HEK293 (cell line): Measurements from ENCODE around the gene MUCL3.

ENCODE experiments used
- CTCF ChIA-PET: fragments of 350-600 bp; formaldehyde crosslinking; extraction: SDS; loops from one replicate; lab custom pipeline; 2021; ENCODE audit warnings: antibody characterized with exemption; lab: Yijun Ruan, JAX
- POLR2A ChIA-PET: fragments of 300-600 bp; formaldehyde crosslinking; extraction: SDS; loops from one replicate; lab custom pipeline; 2020; ENCODE audit warnings: antibody characterized with exemption, inconsistent platforms; lab: Yijun Ruan, JAX
- H3K27ac ChIP-seq: fragments of 200-500 bp; sonication (Bioruptor generic); 2 replicates; pipeline ENCODE4 v1.5.1; 2014; ENCODE audit warnings: low read depth, low read length, control low read depth, inconsistent platforms; ENCODE audit errors: extremely low read depth
- H3K36me3 ChIP-seq, 2 experiments: fragments of 200-500 bp in 1 of 2; sonication (Bioruptor generic) in 1 of 2; 1 replicate in 1 of 2; 2 replicates in 1 of 2; pipeline ENCODE4 v1.5.1; 2014 to 2017; ENCODE audit warnings: inconsistent platforms in 2 of 2, low read length in 2 of 2; ENCODE audit not compliant: control insufficient read depth in 2 of 2, insufficient read depth in 1 of 2
- H3K4me1 ChIP-seq: fragments of 200-500 bp; sonication (Bioruptor generic); 2 replicates; pipeline ENCODE4 v1.5.1; 2014; ENCODE audit warnings: mild to moderate bottlenecking, low read length, inconsistent platforms; ENCODE audit not compliant: control insufficient read depth, insufficient read depth
- H3K4me3 ChIP-seq: 2 replicates; pipeline ENCODE4 v1.5.1; 2011; ENCODE audit warnings: low read depth, mild to moderate bottlenecking, control low read depth, low read length, moderate library complexity
- H3K9me3 ChIP-seq: fragments of 200-500 bp; sonication (Bioruptor generic); 2 replicates; pipeline ENCODE4 v1.5.1; 2014; ENCODE audit warnings: low read depth, low read length, inconsistent platforms; ENCODE audit not compliant: control insufficient read depth, insufficient read depth
- GFI1B ChIP-seq: fragments of 450-650 bp; formaldehyde crosslinking; IDR thresholded peaks from 2 replicates; pipeline ENCODE4 v1.5.1; 2016; ENCODE audit warnings: missing biosample characterization, missing genetic modification characterization
- IKZF3 ChIP-seq: fragments of 450-650 bp; IDR thresholded peaks from 2 replicates; pipeline ENCODE4 v1.5.0; 2018; ENCODE audit warnings: missing biosample characterization, mild to moderate bottlenecking, missing genetic modification characterization, moderate library complexity
- KLF1 ChIP-seq: fragments of 450-650 bp; formaldehyde crosslinking; IDR thresholded peaks from 2 replicates; pipeline ENCODE4 v1.5.1; 2016; ENCODE audit warnings: missing biosample characterization, missing genetic modification characterization
- OVOL3 ChIP-seq: fragments of 450-650 bp; formaldehyde crosslinking; IDR thresholded peaks from 2 replicates; pipeline ENCODE4 v1.5.1; 2016; ENCODE audit warnings: missing biosample characterization, missing genetic modification characterization
- RBAK ChIP-seq: fragments of 450-650 bp; formaldehyde crosslinking; IDR thresholded peaks from 2 replicates; pipeline ENCODE4 v1.5.1; 2016; ENCODE audit warnings: missing biosample characterization, missing genetic modification characterization
- SCRT2 ChIP-seq: fragments of 450-650 bp; formaldehyde crosslinking; IDR thresholded peaks from 2 replicates; pipeline ENCODE4 v1.5.1; 2016; ENCODE audit warnings: missing biosample characterization, missing genetic modification characterization
- SP7 ChIP-seq: fragments of 450-650 bp; formaldehyde crosslinking; IDR thresholded peaks from 2 replicates; pipeline ENCODE4 v1.5.1; 2016; ENCODE audit warnings: missing biosample characterization, missing genetic modification characterization
- YY2 ChIP-seq: fragments of 450-650 bp; formaldehyde crosslinking; IDR thresholded peaks from 2 replicates; pipeline ENCODE4 v1.5.1; 2016; ENCODE audit warnings: missing biosample characterization, missing genetic modification characterization
- ZBTB17 ChIP-seq: fragments of 450-650 bp; formaldehyde crosslinking; IDR thresholded peaks from 2 replicates; pipeline ENCODE4 v1.5.1; 2016; ENCODE audit warnings: missing biosample characterization, missing genetic modification characterization
- ZFHX2 ChIP-seq: fragments of 450-650 bp; formaldehyde crosslinking; conservative IDR thresholded peaks from 2 replicates; pipeline ENCODE4 v1.5.1; 2016; ENCODE audit warnings: missing biosample characterization, missing genetic modification characterization
- ZFP41 ChIP-seq: fragments of 450-650 bp; formaldehyde crosslinking; IDR thresholded peaks from 2 replicates; pipeline ENCODE4 v1.5.1; 2016; ENCODE audit warnings: missing biosample characterization, missing genetic modification characterization, borderline replicate concordance
- ZNF140 ChIP-seq: fragments of 450-650 bp; formaldehyde crosslinking; IDR thresholded peaks from 2 replicates; pipeline ENCODE4 v1.5.1; 2016; ENCODE audit warnings: missing biosample characterization, missing genetic modification characterization
- ZNF16 ChIP-seq: fragments of 450-650 bp; formaldehyde crosslinking; IDR thresholded peaks from 2 replicates; pipeline ENCODE4 v1.5.1; 2016; ENCODE audit warnings: low read depth, missing biosample characterization, missing genetic modification characterization
- ZNF24 ChIP-seq: fragments of 450-650 bp; formaldehyde crosslinking; IDR thresholded peaks from 2 replicates; pipeline ENCODE4 v1.5.1; 2016; ENCODE audit warnings: missing biosample characterization, missing genetic modification characterization
- ZNF266 ChIP-seq: fragments of 450-650 bp; formaldehyde crosslinking; IDR thresholded peaks from 2 replicates; pipeline ENCODE4 v1.5.1; 2016; ENCODE audit warnings: missing biosample characterization, missing genetic modification characterization, low read depth
- ZNF529 ChIP-seq: fragments of 450-650 bp; formaldehyde crosslinking; IDR thresholded peaks from 2 replicates; pipeline ENCODE4 v1.5.1; 2017; ENCODE audit warnings: missing genetic modification characterization, missing biosample characterization; ENCODE audit not compliant: insufficient replicate concordance
- ZNF658 ChIP-seq: fragments of 450-650 bp; formaldehyde crosslinking; IDR thresholded peaks from 2 replicates; pipeline ENCODE4; 2016; ENCODE audit warnings: missing biosample characterization, missing genetic modification characterization
- ZNF677 ChIP-seq: fragments of 450-650 bp; IDR thresholded peaks from 2 replicates; pipeline ENCODE4 v1.5.0; 2018; ENCODE audit warnings: missing biosample characterization, mild to moderate bottlenecking, missing genetic modification characterization, moderate library complexity
- ZNF701 ChIP-seq: fragments of 450-650 bp; formaldehyde crosslinking; IDR thresholded peaks from 2 replicates; pipeline ENCODE4 v1.5.1; 2016; ENCODE audit warnings: missing biosample characterization, missing genetic modification characterization
- ZNF76 ChIP-seq: fragments of 450-650 bp; formaldehyde crosslinking; IDR thresholded peaks from 2 replicates; pipeline ENCODE4; 2016; ENCODE audit warnings: low read depth, missing biosample characterization, missing genetic modification characterization, borderline replicate concordance
- ZNF785 ChIP-seq: fragments of 450-650 bp; formaldehyde crosslinking; IDR thresholded peaks from 2 replicates; pipeline ENCODE4 v1.5.1; 2016; ENCODE audit warnings: missing biosample characterization, missing genetic modification characterization
- TF ChIP-seq, protein P1 (sequence below): fragments of 450-650 bp; formaldehyde crosslinking; IDR thresholded peaks from 2 replicates; pipeline ENCODE4 v1.5.1; 2016; ENCODE audit warnings: missing biosample characterization, missing genetic modification characterization
- TF ChIP-seq, protein P2 (sequence below): fragments of 450-650 bp; formaldehyde crosslinking; IDR thresholded peaks from 2 replicates; pipeline ENCODE4 v1.5.1; 2016; ENCODE audit warnings: missing biosample characterization, missing genetic modification characterization, low read depth
- TF ChIP-seq, protein P3 (sequence below): fragments of 450-650 bp; formaldehyde crosslinking; IDR thresholded peaks from 2 replicates; pipeline ENCODE4 v1.5.1; 2016; ENCODE audit warnings: missing biosample characterization, missing genetic modification characterization
- TF ChIP-seq, protein P4 (sequence below): fragments of 450-650 bp; formaldehyde crosslinking; IDR thresholded peaks from 2 replicates; pipeline ENCODE4 v1.5.1; 2016; ENCODE audit warnings: missing biosample characterization, missing genetic modification characterization

The MUCL3 gene

DNA sequence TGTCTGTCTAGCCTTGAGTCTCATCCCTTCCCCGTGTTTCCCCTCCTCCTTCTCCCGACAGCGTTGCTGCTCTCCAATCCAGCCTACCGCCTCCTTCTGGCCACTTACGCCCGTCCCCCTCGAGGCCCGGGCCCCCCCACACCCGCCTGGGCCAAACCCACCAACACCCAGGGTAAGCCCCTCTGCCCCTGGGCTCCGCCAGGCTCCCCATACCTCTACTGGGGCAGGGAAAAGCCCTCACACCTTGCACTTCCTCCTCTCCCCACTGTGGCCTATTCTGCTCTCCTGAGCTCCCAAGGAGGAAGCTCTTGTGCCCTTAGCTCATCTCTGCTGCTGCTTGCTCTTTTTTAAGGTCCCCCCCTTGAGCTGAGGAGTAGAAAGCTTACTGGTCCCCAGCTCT, 45.4 kb upstream of the MUCL3 start:
- CTCF ChIA-PET = interaction anchor here (0.6 to 1.0 kb wide), 2 partner anchors 157 to 504 kb away, joined by 3 to 4 read pairs; no protein-coding TSS in a partner anchor
- H3K36me3 ChIP-seq = peaks cover 22 to 93% of the 10 kb centered on the region in 2 experiments

DNA sequence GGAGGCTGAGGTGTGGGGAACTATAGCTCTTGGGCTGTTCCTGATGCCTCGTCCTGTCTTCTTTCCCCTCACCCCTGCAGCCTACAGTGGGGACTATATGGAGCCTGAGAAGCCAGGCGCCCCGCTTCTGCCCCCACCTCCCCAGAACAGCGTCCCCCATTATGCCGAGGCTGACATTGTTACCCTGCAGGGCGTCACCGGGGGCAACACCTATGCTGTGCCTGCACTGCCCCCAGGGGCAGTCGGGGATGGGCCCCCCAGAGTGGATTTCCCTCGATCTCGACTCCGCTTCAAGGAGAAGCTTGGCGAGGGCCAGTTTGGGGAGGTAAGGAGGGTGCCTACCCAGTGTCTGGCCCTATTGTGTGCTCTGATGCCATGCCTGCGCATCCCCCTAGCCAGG, 44.2 kb upstream of the MUCL3 start:
- Histone ChIP-seq H3K4me1 (no peaks in the 10 kb centered on the region), H3K4me3 (no peak overlapping the region), H3K27ac (no peak overlapping the region), H3K36me3 (peaks cover 22 to 81% of the 10 kb centered on the region in 2 experiments), H3K9me3 (no peaks in the 10 kb centered on the region)
- CTCF ChIA-PET = interaction anchor here (0.5 to 1.2 kb wide), 3 partner anchors 168 to 515 kb away, joined by 3 to 4 read pairs (median 3); no protein-coding TSS in a partner anchor
- POLR2A ChIA-PET = interaction anchor here (0.9 to 1.5 kb wide), 3 partner anchors 11 to 14 kb away, joined by 3 read pairs; partner anchors contain the start of gene DDR1
- TF ChIP-seq ZNF785 (tag by site-specific recombination) (no peak), ZNF677 (no peak), ZNF16 (tag by site-specific recombination) (no peak), OVOL3 (tag by site-specific recombination) (no peak), IKZF3 (tag by site-specific recombination) (no peak), SP7 (tag by site-specific recombination) (no peak), GFI1B (tag by site-specific recombination) (no peak), KLF1 (tag by site-specific recombination) (no peak), ZNF24 (tag by site-specific recombination) (no peak), ZNF266 (tag by site-specific recombination) (no peak), ZNF658 (tag by site-specific recombination) (no peak), ZNF529 (tag by site-specific recombination) (no peak), YY2 (tag by site-specific recombination) (no peak), ZNF76 (tag by site-specific recombination) (no peak), ZFHX2 (no peak), ZFP41 (tag by site-specific recombination) (no peak), ZNF701 (tag by site-specific recombination) (no peak), RBAK (no peak), ZNF140 (tag by site-specific recombination) (no peak)
- TF ChIP-seq, protein P1, sequence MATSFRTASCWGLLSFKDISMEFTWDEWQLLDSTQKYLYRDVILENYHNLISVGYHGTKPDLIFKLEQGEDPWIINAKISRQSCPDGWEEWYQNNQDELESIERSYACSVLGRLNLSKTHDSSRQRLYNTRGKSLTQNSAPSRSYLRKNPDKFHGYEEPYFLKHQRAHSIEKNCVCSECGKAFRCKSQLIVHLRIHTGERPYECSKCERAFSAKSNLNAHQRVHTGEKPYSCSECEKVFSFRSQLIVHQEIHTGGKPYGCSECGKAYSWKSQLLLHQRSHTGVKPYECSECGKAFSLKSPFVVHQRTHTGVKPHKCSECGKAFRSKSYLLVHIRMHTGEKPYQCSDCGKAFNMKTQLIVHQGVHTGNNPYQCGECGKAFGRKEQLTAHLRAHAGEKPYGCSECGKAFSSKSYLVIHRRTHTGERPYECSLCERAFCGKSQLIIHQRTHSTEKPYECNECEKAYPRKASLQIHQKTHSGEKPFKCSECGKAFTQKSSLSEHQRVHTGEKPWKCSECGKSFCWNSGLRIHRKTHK (tag by site-specific recombination) = no peak
- TF ChIP-seq, all 188 proteins: peak for 0

More for the DNA sequence above, 45.4 kb upstream of the MUCL3 start:
- Histone ChIP-seq H3K4me1 (no peaks in the 10 kb centered on the region), H3K9me3 (no peaks in the 10 kb centered on the region), H3K4me3 (no peak overlapping the region), H3K27ac (no peak overlapping the region)
- TF ChIP-seq SCRT2 (tag by site-specific recombination) = no peak
- no peak for TF ChIP-seq ZNF677
- TF ChIP-seq, protein P2, sequence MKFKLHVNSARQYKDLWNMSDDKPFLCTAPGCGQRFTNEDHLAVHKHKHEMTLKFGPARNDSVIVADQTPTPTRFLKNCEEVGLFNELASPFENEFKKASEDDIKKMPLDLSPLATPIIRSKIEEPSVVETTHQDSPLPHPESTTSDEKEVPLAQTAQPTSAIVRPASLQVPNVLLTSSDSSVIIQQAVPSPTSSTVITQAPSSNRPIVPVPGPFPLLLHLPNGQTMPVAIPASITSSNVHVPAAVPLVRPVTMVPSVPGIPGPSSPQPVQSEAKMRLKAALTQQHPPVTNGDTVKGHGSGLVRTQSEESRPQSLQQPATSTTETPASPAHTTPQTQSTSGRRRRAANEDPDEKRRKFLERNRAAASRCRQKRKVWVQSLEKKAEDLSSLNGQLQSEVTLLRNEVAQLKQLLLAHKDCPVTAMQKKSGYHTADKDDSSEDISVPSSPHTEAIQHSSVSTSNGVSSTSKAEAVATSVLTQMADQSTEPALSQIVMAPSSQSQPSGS (tag by site-specific recombination) = no peak
- peak; percentile 3; the same call in 1 of the 2 replicates for TF ChIP-seq ZBTB17 (tag by site-specific recombination)
- TF ChIP-seq, protein P3, sequence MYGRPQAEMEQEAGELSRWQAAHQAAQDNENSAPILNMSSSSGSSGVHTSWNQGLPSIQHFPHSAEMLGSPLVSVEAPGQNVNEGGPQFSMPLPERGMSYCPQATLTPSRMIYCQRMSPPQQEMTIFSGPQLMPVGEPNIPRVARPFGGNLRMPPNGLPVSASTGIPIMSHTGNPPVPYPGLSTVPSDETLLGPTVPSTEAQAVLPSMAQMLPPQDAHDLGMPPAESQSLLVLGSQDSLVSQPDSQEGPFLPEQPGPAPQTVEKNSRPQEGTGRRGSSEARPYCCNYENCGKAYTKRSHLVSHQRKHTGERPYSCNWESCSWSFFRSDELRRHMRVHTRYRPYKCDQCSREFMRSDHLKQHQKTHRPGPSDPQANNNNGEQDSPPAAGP (tag by site-specific recombination) = no peak
- TF ChIP-seq, protein P4, sequence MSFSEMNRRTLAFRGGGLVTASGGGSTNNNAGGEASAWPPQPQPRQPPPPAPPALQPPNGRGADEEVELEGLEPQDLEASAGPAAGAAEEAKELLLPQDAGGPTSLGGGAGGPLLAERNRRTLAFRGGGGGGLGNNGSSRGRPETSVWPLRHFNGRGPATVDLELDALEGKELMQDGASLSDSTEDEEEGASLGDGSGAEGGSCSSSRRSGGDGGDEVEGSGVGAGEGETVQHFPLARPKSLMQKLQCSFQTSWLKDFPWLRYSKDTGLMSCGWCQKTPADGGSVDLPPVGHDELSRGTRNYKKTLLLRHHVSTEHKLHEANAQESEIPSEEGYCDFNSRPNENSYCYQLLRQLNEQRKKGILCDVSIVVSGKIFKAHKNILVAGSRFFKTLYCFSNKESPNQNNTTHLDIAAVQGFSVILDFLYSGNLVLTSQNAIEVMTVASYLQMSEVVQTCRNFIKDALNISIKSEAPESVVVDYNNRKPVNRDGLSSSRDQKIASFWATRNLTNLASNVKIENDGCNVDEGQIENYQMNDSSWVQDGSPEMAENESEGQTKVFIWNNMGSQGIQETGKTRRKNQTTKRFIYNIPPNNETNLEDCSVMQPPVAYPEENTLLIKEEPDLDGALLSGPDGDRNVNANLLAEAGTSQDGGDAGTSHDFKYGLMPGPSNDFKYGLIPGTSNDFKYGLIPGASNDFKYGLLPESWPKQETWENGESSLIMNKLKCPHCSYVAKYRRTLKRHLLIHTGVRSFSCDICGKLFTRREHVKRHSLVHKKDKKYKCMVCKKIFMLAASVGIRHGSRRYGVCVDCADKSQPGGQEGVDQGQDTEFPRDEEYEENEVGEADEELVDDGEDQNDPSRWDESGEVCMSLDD (tag by site-specific recombination) = no peak
- no peak for TF ChIP-seq ZNF701 (tag by site-specific recombination)
- POLR2A ChIA-PET = interaction anchor here (0.9 to 1.5 kb wide), 3 partner anchors 10 to 13 kb away, joined by 3 read pairs; partner anchors contain the start of gene DDR1
